HG03108 (cell line): ENCODE data around the gene NKAIN2.
"Not testable (repeated sequence)": the region's sequence is repeated elsewhere in the genome, so short reads cannot be mapped to it uniquely, and the experiment has no call there.

Experiments
- ATAC-seq: cut with Tn5 transposase; IDR thresholded peaks from one replicate; pipeline ENCODE4 v1.9.1; 2021; ENCODE audit warnings: moderate library complexity; ENCODE audit not compliant: unreplicated experiment

The NKAIN2 gene

DNA sequence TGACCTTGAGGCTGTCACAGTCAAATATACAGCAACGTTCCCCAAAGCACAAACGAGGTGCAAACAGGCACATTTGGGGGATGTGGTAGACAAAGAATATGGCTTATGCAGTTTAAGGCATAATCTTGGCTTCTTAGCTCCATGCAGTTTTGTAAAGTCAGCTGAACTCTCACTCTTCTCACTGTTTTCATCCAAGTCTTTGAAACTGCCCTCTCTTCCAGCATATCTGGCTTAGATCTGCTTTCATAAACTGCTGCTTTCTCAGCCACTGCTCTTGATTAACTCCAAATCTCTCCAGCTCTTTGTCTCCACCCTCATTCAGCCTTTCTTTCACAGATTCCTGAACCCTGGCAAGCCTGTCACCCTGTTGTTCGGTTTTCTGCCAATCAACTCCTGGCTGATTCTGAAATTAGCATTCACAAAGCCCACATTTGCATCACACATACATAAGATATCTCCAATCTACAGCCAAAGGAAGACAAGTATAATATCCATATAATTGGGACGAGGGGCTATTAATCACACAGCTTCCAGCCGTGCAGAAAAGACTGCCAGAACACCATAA lies 857.5 kb downstream of the NKAIN2 start:
- no peak for ATAC-seq

DNA sequence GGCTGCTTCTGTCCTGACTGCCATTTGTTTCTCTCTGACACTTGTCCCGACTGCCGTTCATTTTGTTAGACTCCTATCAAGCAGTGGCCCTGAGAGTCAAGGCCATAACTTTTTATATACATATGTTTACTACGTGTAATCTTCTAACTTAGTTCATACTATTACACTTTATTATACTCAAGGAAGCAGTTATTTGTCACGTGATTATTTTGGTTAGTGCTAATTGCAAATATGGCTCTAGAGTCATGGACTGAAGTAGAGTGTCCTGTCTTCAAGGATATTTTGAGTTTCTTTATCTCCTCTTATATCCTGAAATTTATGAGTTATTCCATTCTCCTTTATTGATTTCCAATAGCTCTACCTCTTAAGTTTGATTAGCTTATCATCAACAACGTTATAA lies 864.4 kb downstream of the NKAIN2 start:
- no peak for ATAC-seq

DNA sequence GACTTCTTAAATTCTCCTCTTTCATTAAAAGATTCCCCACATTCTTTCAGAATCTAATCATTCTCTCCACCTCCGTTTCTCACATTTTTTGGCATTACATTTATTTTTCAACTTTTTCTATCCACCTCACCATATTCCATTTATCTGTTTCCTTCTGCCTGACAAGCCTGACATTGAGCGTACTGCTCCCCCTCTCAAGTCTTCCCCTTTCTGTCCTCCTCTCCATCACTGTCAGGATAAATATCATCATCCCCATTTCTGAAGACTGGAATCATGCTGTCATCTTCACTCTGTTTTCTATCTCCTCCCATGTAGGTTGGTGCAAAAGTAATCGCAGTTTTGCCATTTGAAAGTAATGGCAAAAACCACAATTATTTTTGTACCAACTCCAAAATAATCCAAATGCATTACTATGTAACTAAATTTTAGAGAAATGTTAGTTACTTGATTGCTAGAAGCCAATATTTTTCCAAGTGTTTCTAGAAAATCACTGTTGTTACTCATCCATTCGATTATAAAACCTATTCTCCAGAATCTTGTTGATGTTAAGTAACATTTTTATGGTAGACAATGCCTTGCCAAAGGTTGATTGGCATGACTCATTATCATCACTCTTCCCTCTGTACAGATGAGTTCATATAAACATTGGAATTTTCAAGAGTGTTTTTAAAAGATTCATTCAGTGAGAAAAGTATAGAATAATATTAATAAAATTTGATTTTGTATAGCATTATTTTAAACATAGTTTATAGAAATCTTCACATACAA lies 866.2 kb downstream of the NKAIN2 start:
- ATAC-seq: no peak

GRCh38 chr6:124670801-124671200 lies 867.1 kb downstream of the NKAIN2 start:
- no peak for ATAC-seq

DNA sequence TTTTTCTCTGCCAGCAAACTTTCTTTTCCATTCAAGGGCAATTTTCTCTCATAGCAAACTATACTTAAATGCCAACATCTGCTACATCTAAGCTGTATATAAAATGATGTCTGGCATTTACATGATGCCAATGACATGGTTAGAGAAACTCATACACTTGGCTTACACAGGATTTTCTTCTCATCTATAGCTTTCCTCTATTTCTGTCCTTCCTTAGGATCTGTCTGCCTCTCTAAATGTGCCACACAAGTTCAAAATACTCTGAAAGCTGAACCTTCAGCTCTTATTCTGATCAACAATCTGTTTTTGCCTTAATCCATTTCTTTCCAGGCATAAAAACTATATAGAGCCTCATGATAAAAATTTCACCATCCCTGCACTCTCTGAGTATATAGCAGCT lies 867.7 kb downstream of the NKAIN2 start:
- ATAC-seq: no peak

DNA sequence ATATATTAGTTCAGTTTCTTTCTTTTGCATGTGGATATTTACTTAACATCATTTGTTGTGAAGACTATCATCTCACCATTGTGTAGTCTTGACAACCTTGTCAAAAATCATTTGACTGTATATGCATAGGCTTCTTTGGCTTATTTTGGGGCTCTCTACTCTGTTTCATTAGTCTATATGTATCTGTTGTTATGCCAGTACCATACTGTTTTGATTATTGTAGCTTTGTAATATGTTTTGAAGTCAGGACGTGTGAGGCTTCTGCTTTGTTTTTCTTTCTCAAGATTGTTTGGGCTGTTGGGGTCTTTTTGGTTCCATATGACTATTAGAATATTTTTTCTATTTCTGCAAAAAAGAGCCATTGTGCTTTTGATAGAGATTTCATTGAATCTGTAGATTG lies 870.4 kb downstream of the NKAIN2 start:
- no peak for ATAC-seq

DNA sequence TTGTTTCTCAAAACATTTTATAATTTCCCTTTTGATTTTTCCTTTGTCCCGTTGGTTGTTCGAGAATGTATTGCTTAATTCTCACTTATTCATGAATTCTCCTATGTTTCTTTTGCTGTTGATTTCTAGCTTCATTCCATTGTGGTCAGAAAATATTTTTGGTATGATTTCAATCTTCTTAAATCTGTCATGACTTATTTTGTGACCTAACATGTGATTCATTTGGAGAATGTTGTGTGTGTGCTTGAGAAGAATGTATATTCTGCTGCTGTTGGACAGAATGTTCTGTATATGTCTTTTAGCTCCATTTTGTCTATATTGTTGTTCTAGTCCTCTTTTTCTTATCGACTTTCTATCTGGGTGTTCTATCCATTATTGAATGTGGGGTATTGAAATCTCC lies 872.4 kb downstream of the NKAIN2 start:
- ATAC-seq: no peak

DNA sequence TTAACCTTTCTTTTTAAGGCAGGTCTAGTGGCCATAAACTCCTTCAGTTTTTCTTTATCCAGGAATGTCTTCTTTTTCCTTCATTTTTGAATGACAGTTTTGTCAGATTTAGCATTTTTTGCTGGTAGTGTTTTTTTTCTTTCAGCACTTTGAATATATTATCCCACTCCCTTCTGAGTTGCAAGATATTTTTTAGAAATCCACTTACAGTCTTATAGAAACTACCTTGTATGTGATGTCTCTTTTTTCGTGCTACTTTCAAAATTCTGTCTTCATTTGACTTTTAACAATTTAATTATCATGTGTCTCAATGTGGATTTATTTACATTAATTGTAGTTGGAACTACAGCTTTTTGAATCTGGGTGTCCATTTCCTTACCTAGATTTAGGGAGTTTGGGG lies 874.2 kb downstream of the NKAIN2 start:
- no peak for ATAC-seq

GRCh38 chr6:124679387-124679786 lies 875.7 kb downstream of the NKAIN2 start:
- no peak for ATAC-seq

DNA sequence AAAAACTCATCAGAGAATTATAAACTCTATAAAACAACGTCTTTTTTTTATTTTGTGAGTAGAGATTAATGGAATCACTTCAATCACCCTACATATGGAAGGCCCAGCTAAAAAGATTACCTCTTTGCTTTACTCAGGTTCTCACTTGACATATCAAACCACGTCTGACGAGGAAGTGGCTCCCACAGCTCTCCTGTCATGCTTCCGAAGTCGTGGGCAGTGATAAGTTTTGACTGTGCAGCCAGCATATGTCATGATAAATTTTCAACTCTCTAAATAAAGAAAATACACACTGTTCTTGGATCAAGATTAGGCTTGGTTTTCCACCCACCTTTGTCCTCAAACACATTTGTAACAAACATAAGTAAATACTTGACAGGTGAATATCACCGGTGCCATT lies 879.1 kb downstream of the NKAIN2 start:
- ATAC-seq: no peak

DNA sequence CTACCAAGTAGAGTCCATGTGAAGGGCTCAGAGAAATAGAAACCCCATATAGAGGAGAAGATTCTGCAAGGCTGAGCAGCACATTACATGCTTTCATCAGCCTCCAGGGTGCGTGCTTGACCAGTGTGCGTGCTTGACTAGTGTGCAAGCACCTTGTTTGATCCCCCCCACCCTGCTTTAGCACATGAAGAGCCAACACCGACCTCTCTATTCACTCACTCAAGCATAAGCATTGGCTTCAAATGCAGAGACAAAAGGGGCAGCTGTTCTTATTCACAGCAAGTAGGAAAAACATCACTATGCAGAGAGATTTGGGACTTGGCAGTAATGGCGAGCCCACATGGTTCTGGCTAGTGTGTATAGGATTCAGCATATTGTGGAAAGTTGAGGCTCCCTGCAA lies 879.8 kb downstream of the NKAIN2 start:
- ATAC-seq: no peak

DNA sequence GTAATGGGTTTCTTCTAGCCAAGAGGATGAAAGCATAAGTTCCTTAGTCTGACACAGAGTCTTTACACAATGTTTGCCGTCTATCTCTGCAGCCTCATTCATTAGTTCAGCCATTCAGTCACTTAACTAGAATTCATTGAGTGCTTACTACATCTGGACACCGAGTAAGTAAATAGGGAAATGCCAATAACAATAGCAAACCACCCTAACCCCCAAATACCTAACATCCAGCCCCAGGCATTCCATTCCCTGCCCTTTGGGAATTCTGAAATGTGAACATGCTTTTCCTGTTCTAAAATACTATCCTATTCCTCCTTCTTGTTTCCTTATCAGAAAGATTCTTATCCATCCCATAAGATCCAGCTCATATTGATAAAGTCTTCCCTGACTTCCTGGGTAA lies 881.0 kb downstream of the NKAIN2 start:
- no peak for ATAC-seq

DNA sequence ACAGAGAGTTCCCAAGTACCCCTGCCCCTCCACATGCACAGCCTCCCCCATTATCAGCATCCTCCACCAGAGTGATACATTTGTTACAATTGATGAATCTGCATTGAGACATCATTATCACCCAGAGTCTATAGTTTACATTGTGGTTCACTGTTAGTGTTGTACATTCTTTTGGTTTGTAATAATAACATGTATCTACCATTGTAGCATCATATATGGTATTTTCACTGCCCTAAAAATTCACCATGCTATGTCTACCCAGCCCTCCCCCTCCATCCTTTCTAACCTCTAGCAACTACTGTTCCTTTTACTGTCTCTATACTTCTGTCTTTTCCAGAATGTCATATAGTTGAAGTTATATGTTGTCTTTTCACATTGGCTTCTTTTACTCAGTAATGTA lies 884.7 kb downstream of the NKAIN2 start:
- no peak for ATAC-seq

- no peak for ATAC-seq
Observed at GRCh38 chr6:124694139-124694705, 890.6 kb downstream of the NKAIN2 start.

- ATAC-seq: no peak
Observed at GRCh38 chr6:124699038-124699437, 895.4 kb downstream of the NKAIN2 start.

GRCh38 chr6:124703541-124703940 lies 899.9 kb downstream of the NKAIN2 start:
- no peak for ATAC-seq

DNA sequence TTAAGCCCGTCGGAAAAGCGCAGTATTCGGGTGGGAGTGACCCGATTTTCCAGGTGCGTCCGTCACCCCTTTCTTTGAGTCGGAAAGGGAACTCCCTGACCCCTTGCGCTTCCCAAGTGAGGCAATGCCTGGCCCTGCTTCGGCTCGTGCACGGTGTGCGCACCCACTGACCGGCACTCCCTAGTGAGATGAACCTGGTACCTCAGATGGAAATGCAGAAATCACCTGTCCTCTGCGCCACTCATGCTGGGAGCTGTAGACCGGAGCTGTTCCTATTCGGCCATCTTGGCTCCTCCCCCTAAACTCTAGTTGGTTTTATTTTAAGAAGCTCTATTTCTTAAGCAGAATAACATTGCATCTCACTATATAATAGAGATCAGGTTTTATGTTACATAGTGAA lies 908.9 kb downstream of the NKAIN2 start:
- ATAC-seq: not testable (repeated sequence)

GRCh38 chr6:124714728-124715127 lies 911.1 kb downstream of the NKAIN2 start:
- no peak for ATAC-seq

- ATAC-seq: no peak
Observed at GRCh38 chr6:124719913-124720312, 916.2 kb downstream of the NKAIN2 start.

DNA sequence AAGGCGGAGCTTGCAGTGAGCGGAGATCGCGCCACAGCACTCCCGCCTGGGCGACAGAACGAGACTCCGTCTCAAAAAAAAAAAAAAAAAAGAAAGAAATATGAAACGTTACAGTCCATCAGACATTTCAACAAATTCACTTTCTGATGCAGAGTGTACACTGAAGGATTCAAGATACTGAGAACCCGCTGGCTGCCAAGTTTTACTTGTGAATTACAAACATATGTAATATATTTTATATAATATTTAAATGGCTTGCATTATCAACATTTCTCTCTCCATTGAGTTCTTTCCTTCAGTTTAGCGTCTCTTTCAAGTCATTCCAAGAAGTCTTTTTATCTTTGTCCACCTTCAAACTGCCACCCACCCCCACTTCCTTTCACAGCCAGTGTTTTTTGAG lies 917.7 kb downstream of the NKAIN2 start:
- no peak for ATAC-seq

- ATAC-seq: no peak
Observed at GRCh38 chr6:124722141-124722878, 918.6 kb downstream of the NKAIN2 start.

GRCh38 chr6:124723671-124724070 lies 920.0 kb downstream of the NKAIN2 start:
- no peak for ATAC-seq
